Activated CD8-positive, alpha-beta memory T cell treated with anti-CD3 and anti-CD28 coated beads, Interleukin-2, amount 50 U/mL, for 1 hour (primary cell): ENCODE measurements around the gene KRTAP10-3.
"Not testable (repeated sequence)": the region's sequence is repeated elsewhere in the genome, so short reads cannot be mapped to it uniquely, and the experiment has no call there.

Source experiments
- DNase-seq: peaks from one replicate; pipeline ENCODE4 v3.0.0-alpha.2; 2020; ENCODE audit errors: extremely low read depth

Gene KRTAP10-3

GRCh38 chr21:44558695-44559094 is at the start of gene KRTAP10-3:
Gene KRTAP10-3 (minus strand): TSS chr21:44558795. CDS start chr21:44558715, 80 bp downstream.
- no peak for DNase-seq

GRCh38 chr21:44606495-44606894 is 47.9 kb upstream of the KRTAP10-3 start:
- no peak for DNase-seq

- no peak for DNase-seq
These were observed 45.3 kb upstream of the KRTAP10-3 start for GRCh38 chr21:44603911-44604310.

- DNase-seq: no peak
These were observed 44.7 kb upstream of the KRTAP10-3 start for GRCh38 chr21:44603109-44603875.

- no peak for DNase-seq
These were observed 43.9 kb upstream of the KRTAP10-3 start for GRCh38 chr21:44602463-44602850.

- no peak for DNase-seq
These were observed 43.2 kb upstream of the KRTAP10-3 start for GRCh38 chr21:44601596-44602462.

- DNase-seq: not testable (repeated sequence)
These were observed 42.5 kb upstream of the KRTAP10-3 start for GRCh38 chr21:44601091-44601490.

GRCh38 chr21:44600118-44600978 is 41.8 kb upstream of the KRTAP10-3 start, which contains the start of gene KRTAP10-7:
Gene KRTAP10-7 (plus strand): TSS chr21:44600597. CDS start chr21:44600622, 25 bp downstream.
- not testable (repeated sequence) for DNase-seq

GRCh38 chr21:44599264-44600029 is 40.9 kb upstream of the KRTAP10-3 start:
- no peak for DNase-seq

GRCh38 chr21:44598061-44598460 is 39.5 kb upstream of the KRTAP10-3 start:
- no peak for DNase-seq

- DNase-seq: no peak
These were observed 37.6 kb upstream of the KRTAP10-3 start for GRCh38 chr21:44596068-44596725.

GRCh38 chr21:44595524-44595923 is 36.9 kb upstream of the KRTAP10-3 start:
- no peak for DNase-seq

- DNase-seq: no peak
These were observed 35.9 kb upstream of the KRTAP10-3 start for GRCh38 chr21:44594406-44594916.

- no peak for DNase-seq
These were observed 35.2 kb upstream of the KRTAP10-3 start for GRCh38 chr21:44593598-44594405.

- DNase-seq: no peak
These were observed 34.1 kb upstream of the KRTAP10-3 start, which contains the start of gene KRTAP10-6 for GRCh38 chr21:44592446-44593311. Gene KRTAP10-6 (minus strand): TSS chr21:44592505. CDS start chr21:44592484, 21 bp downstream.

- DNase-seq: not testable (repeated sequence)
These were observed 33.2 kb upstream of the KRTAP10-3 start for GRCh38 chr21:44591801-44592130.

GRCh38 chr21:44590897-44591800 is 32.6 kb upstream of the KRTAP10-3 start:
- DNase-seq: not testable (repeated sequence)
